Endothelial cell of umbilical vein (primary cell): ENCODE results near the gene KIFAP3. TPM values are rescaled to one million over a fixed set of nuclear protein-coding genes. Genes with fewer than 3 reads are reported as not detected.

ENCODE experiments used
- BruUV-seq: library from RNA; stranded (reverse); fragments of 400-500 nt; replicated peaks from 2 replicates; lab custom pipeline; 2021; lab: Mats Ljungman, UMichigan
- CTCF ChIA-PET: fragments of 300-600, 350-600 bp; sonication (Branson Sonifier 250); formaldehyde crosslinking; loops from one replicate; lab custom pipeline; 2021; ENCODE audit warnings: antibody characterized with exemption, inconsistent platforms; lab: Charles Lee
- POLR2A ChIA-PET: fragments of 300-600, 350-600 bp; sonication (Branson Sonifier 250); formaldehyde crosslinking; loops from one replicate; lab custom pipeline; 2021; ENCODE audit warnings: antibody characterized with exemption, inconsistent platforms; lab: Charles Lee
- DNase-seq: peaks from one replicate; pipeline ENCODE4 v3.0.0-alpha.2; 2011; ENCODE audit warnings: low read depth, low spot score
- FAIRE-seq: peaks from 2 replicates; lab custom pipeline; 2011; peaks lifted over from hg19 to GRCh38; lab: Jason Lieb, UNC
- H2AFZ ChIP-seq: 2 replicates; pipeline ENCODE4 v1.6.0; 2012; ENCODE audit warnings: low read depth, low read length, control low read depth, inconsistent platforms
- H3K27ac ChIP-seq: 2 replicates; pipeline ENCODE4 v1.5.1; 2011; ENCODE audit warnings: low read depth, mild to moderate bottlenecking, control low read depth, low read length, moderate library complexity; ENCODE audit not compliant: insufficient read depth
- H3K27me3 ChIP-seq, 2 experiments: 2 replicates each; pipeline versions ENCODE4 v1.6.0 to v1.6.1; 2011; ENCODE audit warnings: low read length in 2 of 2, mixed read lengths in 1 of 2; ENCODE audit not compliant: control insufficient read depth in 2 of 2, insufficient read depth in 2 of 2
- H3K36me3 ChIP-seq, 2 experiments: 2 replicates in 1 of 2; 3 replicates in 1 of 2; pipeline ENCODE4 v1.5.1; 2011; ENCODE audit warnings: low read length in 2 of 2, mild to moderate bottlenecking in 1 of 2, moderate library complexity in 1 of 2; ENCODE audit not compliant: control insufficient read depth in 2 of 2, insufficient read depth in 2 of 2; ENCODE audit errors: extremely low read depth in 1 of 2
- H3K4me1 ChIP-seq: 3 replicates; pipeline ENCODE4 v1.5.1; 2011; ENCODE audit warnings: mild to moderate bottlenecking, low read length; ENCODE audit not compliant: control insufficient read depth, insufficient read depth; ENCODE audit errors: extremely low read depth
- H3K4me2 ChIP-seq: 2 replicates; pipeline ENCODE4 v1.6.1; 2011; ENCODE audit warnings: low read length, control low read depth, mixed read lengths; ENCODE audit not compliant: insufficient read depth
- H3K4me3 ChIP-seq, 3 experiments: fragments of 200-600 bp in 1 of 3; sonication (generic), shearing (Covaris generic) in 1 of 3; replicated peaks in 1 of 3; 2 replicates each; pipeline ENCODE4 v1.5.1; 2011 to 2016; ENCODE audit warnings: control low read depth in 3 of 3, low read length in 3 of 3, mild to moderate bottlenecking in 2 of 3, inconsistent platforms in 1 of 3, low read depth in 1 of 3, moderate library complexity in 1 of 3; ENCODE audit not compliant: insufficient read depth in 1 of 3
- H3K79me2 ChIP-seq: 2 replicates; pipeline ENCODE4 v1.6.0; 2012; ENCODE audit warnings: low read length, inconsistent platforms; ENCODE audit not compliant: control insufficient read depth, insufficient read depth
- H3K9ac ChIP-seq: replicated peaks from 2 replicates; pipeline ENCODE3; 2011; ENCODE audit warnings: low read length, control low read depth; ENCODE audit not compliant: insufficient read depth; ENCODE audit errors: extremely low read depth
- H3K9me1 ChIP-seq: replicated peaks from 3 replicates; pipeline ENCODE4 v1.6.0; 2011; ENCODE audit warnings: mild to moderate bottlenecking, low read length; ENCODE audit not compliant: control insufficient read depth, insufficient read depth; ENCODE audit errors: extremely low read depth
- H3K9me3 ChIP-seq: replicated peaks from 2 replicates; pipeline ENCODE4 v1.5.1; 2012; ENCODE audit warnings: low read length, inconsistent platforms; ENCODE audit not compliant: control insufficient read depth, insufficient read depth
- H4K20me1 ChIP-seq: replicated peaks from 2 replicates; pipeline ENCODE3; 2011; ENCODE audit warnings: mild to moderate bottlenecking, low read length; ENCODE audit not compliant: control insufficient read depth, insufficient read depth; ENCODE audit errors: extremely low read depth
- CTCF ChIP-seq, 2 donors: IDR thresholded peaks; 1 replicate in 1 of 2; 2 replicates in 1 of 2; pipeline ENCODE4 v1.5.1; 2011; ENCODE audit warnings: low read length in 2 of 2, mild to moderate bottlenecking in 2 of 2, moderate library complexity in 2 of 2, control low read depth in 1 of 2, inconsistent platforms in 1 of 2, low read depth in 1 of 2; ENCODE audit not compliant: insufficient read depth in 1 of 2; ENCODE audit errors: extremely low read depth in 1 of 2
- EZH2 ChIP-seq: IDR thresholded peaks from 2 replicates; pipeline ENCODE4 v1.6.1; 2012; ENCODE audit warnings: borderline replicate concordance, low read depth, mild to moderate bottlenecking, moderate library complexity, low read length, inconsistent platforms; ENCODE audit not compliant: severe bottlenecking
- FOS ChIP-seq: IDR thresholded peaks from 2 replicates; pipeline ENCODE4 v1.6.1; 2011; ENCODE audit warnings: mild to moderate bottlenecking, low read length, moderate library complexity, borderline replicate concordance; ENCODE audit not compliant: insufficient read depth
- GATA2 ChIP-seq: IDR thresholded peaks from 2 replicates; pipeline ENCODE4 v1.7.0; 2011; ENCODE audit warnings: low read depth, mild to moderate bottlenecking, moderate library complexity, mixed read lengths, low read length; ENCODE audit not compliant: insufficient read length, insufficient read depth
- JUN ChIP-seq: IDR thresholded peaks from 2 replicates; pipeline ENCODE4 v1.6.1; 2011; ENCODE audit warnings: borderline replicate concordance, low read depth; ENCODE audit not compliant: insufficient read length, insufficient read depth
- MAX ChIP-seq: IDR thresholded peaks from 2 replicates; pipeline ENCODE4 v1.6.1; 2011; ENCODE audit not compliant: insufficient read depth, insufficient read length
- MYC ChIP-seq: IDR thresholded peaks from one replicate; pipeline ENCODE4 v1.6.1; 2011; ENCODE audit warnings: mild to moderate bottlenecking, low read depth, low read length
- POLR2A ChIP-seq: IDR thresholded peaks from 2 replicates; pipeline ENCODE4 v1.6.1; 2012; ENCODE audit warnings: low read depth, mild to moderate bottlenecking, control low read depth, low read length
- POLR2AphosphoS5 ChIP-seq: IDR thresholded peaks from 2 replicates; pipeline ENCODE4 v1.6.1; 2012; ENCODE audit warnings: low read depth, mild to moderate bottlenecking, control low read depth, low read length, moderate library complexity; ENCODE audit not compliant: insufficient read depth
- dilution Hi-C: fragments of 300-500 bp; cut with MboI; formaldehyde crosslinking; loops from one replicate; pipeline ENCODE4 v1.15.0; 2019; ENCODE audit warnings: low sequenced_read_pairs; ENCODE audit not compliant: extremely low pct_ligation_motif_present
- intact Hi-C: fragments of 100-400 bp; cut with micrococcal nuclease; formaldehyde crosslinking; loops from one replicate; pipeline ENCODE4 v1.10.0; 2022
- polyA plus RNA-seq, 4 experiments: library from polyadenylated mRNA; depleted of rRNA in 3 of 4; stranded (reverse) in 3 of 4; unstranded in 1 of 4; fragments of >200 nt; gene quantifications; 2 replicates each; pipeline versions ENCODE4 v1.2.1 to v1.2.3, GENCODE V29; 2011 to 2012; ENCODE audit warnings: missing spikeins in 1 of 4
- total RNA-seq: library from RNA; stranded (reverse); gene quantifications from 2 replicates; pipeline ENCODE4 v1.2.3, GENCODE V29; 2021

Gene KIFAP3
- total and polyA plus RNA-seq, 2 donors (not counting 3 experiments of a cell fraction or from before 2014, with no cell fraction given) = 6.4 to 17.5 TPM

- peaks cover 2% of the 10 kb centered on the region for H3K79me2 ChIP-seq
Measured at GRCh38 chr1:170068923-170069322, 5.6 kb downstream of the KIFAP3 start.

More at GRCh38 chr1:170068923-170069322, 5.6 kb downstream of the KIFAP3 start:
- no peak overlapping the region for H3K4me2 ChIP-seq
- POLR2A ChIA-PET = no interaction called here
- H3K4me1 ChIP-seq = peaks cover 7% of the 10 kb centered on the region
- intact Hi-C loops (no loop called here), dilution Hi-C loops (no loop called here)
- CTCF ChIA-PET = no interaction called here
- no peak for TF ChIP-seq GATA2
- no peak for TF ChIP-seq MYC
- no peak for TF ChIP-seq FOS
- TF ChIP-seq POLR2A = no peak
- no peak for TF ChIP-seq EZH2
- no peak for TF ChIP-seq CTCF (IDR thresholded peaks at IDR 0.05; ENCODE audit: extremely low read depth in 1 of 2, insufficient read depth in 1 of 2, low read depth in 1 of 2, low read length in 2 of 2)
- TF ChIP-seq MAX = no peak
- TF ChIP-seq JUN = no peak
- no peak for TF ChIP-seq POLR2AphosphoS5
- H3K36me3 ChIP-seq = no peaks in the 10 kb centered on the region
- no peaks in the 10 kb centered on the region for H3K9me3 ChIP-seq
- no peak overlapping the region for H3K9ac ChIP-seq
- H3K27ac ChIP-seq = no peak overlapping the region
- no peaks in the 10 kb centered on the region for H3K27me3 ChIP-seq
- no peak overlapping the region for H3K4me3 ChIP-seq
- no peak for DNase-seq
- H4K20me1 ChIP-seq = no peaks in the 10 kb centered on the region
- H2AFZ ChIP-seq = no peak overlapping the region
- H3K9me1 ChIP-seq = no peaks in the 10 kb centered on the region
- no peak for FAIRE-seq
- BruUV-seq = no TSS peak
